Middle frontal gyrus (tissue), 1 donor: Measurements from ENCODE around the gene UBE2D2.

ENCODE experiments used
- DNase-seq: peaks from one replicate; pipeline ENCODE4 v3.0.0-alpha.2; 2015; ENCODE audit warnings: low spot score; ENCODE audit errors: extremely low spot score

The UBE2D2 gene

DNA sequence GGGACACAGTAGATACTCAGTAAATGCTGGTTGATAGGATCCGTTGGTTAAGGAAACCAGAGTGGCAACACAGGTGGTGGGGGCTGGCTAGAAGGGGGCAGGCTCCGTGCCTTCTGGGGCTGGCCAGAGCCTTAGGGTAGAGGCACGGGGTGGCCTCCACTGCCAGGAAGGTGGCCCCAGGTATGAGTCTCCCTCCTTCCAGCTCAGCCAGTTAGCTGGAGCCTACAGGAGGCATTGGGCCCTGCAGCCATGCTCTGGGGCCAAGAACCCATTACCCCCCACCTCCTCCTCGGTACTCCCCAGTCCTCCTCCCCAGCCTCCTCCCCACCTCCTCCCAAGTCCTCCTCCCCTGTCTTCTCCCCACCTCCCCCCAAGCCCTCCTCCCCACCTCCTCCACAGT lies 114.7 kb downstream of the UBE2D2 start:
- DNase-seq = no peak

DNA sequence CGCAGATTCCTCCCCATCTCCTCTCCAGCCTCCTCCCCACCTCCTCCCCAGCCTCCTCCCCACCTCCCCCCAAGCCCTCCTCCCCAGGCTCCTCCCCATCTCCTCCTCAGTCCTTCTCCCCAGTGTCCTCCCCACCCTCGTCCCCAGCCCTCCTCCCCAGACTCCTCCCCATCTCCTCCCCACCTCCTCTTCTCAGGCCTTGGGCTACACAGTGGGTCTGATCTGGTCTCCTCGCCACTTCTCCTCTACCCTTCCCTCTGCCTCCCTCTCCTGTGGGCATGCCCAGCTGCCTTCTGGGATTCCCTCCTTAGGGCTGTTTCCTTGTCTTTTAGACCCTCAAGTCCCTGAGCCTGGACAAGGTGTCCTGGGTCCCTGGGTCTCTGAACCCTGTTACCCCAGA lies 115.3 kb downstream of the UBE2D2 start:
- no peak for DNase-seq

DNA sequence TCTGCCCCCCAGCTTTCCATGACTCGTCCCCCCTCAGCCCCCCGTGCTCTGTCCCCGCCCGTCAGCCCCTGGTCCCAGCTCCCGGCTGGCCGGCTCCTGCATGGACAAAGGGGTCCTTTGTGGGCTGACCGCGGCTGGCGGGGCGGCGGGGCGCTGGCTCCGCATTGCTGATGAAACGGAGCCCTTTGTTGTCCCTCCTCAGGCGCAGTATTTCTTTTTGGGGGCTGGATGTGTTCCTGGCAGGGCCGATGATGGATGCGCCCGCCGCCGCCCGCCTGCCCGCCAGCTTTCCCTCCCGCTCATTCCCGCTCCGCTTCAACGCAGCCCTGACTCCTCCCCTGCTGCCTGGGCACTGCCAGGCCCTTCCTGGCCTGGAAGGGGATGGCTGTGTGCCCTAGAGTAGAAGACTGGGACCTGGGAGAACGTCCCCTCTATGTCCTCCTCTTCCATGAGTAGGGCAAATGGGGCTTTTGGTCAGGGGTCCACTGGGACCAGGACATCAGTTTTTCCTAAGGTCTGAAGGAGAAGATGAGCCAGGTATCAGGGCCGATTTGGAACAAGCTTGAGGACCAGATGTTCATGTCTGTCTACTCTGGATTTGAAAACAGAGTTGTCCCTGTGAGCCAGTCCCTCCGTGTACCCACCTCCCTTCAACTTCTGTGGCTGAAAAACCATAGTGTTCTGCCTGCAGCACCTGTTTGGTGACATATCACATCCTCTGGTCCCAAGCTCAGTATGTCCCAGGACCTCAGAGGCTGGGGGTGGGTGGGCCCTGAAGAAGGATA lies 116.0 kb downstream of the UBE2D2 start:
- peak; percentile 77 for DNase-seq
